T-helper 1 cell treated with Interleukin-12 subunit alpha and Interleukin-12 subunit beta and Interleukin-4 antibody, amounts not matched to agents 30 ng/mL and 1 ng/mL, for 36 hours (primary cell): ENCODE measurements around the gene ENTPD6. TPM values are rescaled to one million over a fixed set of nuclear protein-coding genes. Genes with fewer than 3 reads are reported as not detected.

Source experiments
- intact Hi-C: fragments of 100-400 bp; cut with micrococcal nuclease; formaldehyde crosslinking; loops from one replicate; pipeline ENCODE4 v1.15.1; 2024
- total RNA-seq: library from RNA; stranded (reverse); gene quantifications from 2 replicates; pipeline ENCODE4 v1.2.3, GENCODE V29; 2022

The ENTPD6 gene
- total RNA-seq, 1 donor from 2014 or later, result 38.0 TPM

DNA sequence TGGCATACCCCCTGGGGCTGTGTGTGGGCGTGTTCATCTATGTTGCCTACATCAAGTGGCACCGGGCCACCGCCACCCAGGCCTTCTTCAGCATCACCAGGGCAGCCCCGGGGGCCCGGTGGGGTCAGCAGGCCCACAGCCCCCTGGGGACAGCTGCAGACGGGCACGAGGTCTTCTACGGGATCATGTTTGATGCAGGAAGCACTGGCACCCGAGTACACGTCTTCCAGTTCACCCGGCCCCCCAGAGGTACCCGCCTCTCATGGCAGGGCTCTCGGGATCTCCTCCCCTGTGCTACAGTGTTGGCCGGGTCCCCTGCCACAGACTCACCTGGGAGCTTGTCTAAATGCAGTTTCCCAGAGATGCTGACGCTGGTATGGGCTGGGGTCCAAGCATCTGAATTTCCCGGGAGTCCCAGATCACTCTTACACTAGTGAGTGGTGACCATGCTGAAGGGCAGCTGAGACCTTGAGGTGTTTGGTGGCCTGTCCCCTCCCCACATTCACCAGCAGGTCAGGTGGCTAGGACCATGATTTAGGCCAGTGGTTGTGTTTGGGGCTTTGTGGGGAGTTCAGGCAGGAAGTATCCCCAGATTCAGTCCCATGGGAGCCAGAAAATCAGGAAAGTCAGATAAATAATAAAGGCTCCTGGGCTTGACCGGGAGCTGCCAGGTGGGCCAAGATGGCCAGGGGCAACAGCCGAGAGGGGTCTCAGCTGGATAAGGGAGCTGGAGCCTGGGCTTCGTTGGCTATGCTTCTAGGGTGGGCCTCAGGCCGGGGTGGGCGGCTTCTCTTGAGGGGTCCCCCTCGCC lies 11.8 kb downstream of the ENTPD6 start:
- intact Hi-C loops, result no loop called here

DNA sequence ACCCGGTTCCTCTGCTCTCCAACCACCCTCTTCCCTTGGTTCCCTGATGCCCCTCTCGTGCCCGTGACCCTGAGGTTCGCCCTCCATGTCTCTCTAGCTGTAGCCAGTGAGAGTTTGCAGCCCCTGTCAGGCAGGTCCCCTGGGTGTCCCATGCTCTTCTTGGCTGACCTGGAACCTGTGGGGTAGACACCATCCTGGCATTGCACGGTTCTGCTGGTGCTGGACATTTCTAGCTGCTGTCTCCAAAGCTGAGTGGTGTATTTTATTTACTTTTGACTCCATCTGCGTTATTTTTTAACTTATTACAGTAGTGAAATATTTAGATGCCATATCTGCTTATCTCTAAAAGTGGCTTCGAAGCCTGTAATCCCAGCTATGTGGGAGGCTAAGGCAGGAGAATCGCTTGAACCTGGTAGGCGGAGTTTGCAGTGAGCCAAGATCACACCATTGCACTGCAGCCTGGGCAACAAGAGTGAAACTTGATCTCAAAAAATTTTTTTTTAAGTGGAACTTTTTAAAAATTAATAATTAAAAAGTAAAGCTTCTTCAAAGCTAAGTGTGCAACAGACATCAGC lies 12.5 kb downstream of the ENTPD6 start:
- intact Hi-C loops, result no loop called here

GRCh38 chr20:25209400-25209799 lies 13.9 kb downstream of the ENTPD6 start:
- intact Hi-C loops, result no loop called here

- intact Hi-C loops, result no loop called here
Observed at GRCh38 chr20:25209911-25210310, 14.4 kb downstream of the ENTPD6 start.

GRCh38 chr20:25211273-25211672 lies 15.8 kb downstream of the ENTPD6 start:
- intact Hi-C loops, result no loop called here

DNA sequence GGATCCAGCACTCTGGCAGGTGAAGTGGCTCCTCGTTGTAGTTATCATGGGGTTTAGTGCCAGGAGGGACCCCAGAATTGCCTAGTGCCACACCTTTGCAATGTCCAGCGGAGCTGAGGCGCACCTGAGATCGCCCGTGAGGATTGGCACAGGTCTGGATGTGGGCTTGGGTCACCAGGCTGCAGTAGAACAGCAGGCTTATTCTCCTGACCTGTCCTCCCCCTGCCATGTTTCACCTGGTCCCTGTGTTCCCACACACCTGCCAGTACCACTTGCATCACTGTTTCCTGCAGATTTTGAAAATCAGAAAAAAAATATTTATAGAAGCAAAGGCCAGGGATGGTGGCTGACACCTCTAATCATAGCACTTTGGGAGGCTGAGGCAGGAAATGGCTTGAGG lies 16.7 kb downstream of the ENTPD6 start:
- intact Hi-C loops, result no loop called here

DNA sequence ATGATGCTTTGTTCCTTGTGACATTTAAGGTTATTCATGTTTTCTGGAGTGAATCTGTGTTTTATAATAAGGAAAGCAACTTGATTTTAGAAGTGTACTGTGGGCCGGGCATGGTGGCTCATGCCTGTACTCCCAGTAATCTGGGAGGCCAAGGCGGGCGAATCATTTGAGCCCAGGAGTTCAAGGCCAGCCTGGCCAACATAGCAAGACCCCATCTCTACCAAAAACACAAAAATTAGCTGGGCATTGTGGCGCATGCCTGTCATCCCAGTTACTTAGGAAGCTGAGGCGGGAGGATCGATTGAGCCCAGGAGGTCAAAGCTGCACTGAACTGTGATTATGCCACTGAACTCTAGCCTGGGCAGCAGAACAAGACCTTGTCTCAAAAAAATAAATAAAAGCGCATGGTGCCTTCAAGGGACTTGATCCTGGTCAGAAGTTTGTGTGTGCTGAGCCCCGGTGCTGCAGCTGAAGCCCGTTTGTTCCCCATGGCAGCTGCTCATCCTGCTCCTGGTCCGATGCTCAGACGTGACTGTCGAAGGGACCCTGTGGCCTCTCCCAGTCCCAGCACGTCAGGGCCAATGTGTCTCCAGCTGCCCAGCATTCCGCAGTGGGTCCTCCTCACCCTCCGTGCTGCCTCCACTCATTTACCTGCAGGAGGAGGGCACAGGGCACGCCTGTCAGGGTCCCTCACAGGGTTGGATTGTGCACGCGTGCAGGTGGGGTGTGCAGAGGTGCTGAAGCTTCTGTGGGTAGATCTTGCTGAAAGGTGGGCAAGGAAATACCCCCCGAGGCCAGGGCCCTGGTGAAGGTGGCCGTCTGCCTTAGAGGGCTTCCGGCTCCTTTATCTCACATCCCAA lies 18.3 kb downstream of the ENTPD6 start:
- intact Hi-C loops, result no loop called here

- intact Hi-C loops, result no loop called here
Observed at GRCh38 chr20:25214426-25214790, 18.9 kb downstream of the ENTPD6 start.

- intact Hi-C loops, result no loop called here
Observed at GRCh38 chr20:25214819-25215218, 19.3 kb downstream of the ENTPD6 start.

GRCh38 chr20:25215521-25215920 lies 20.0 kb downstream of the ENTPD6 start:
- intact Hi-C loops, result no loop called here

- intact Hi-C loops, result no loop called here
Observed at GRCh38 chr20:25216199-25216945, 20.9 kb downstream of the ENTPD6 start.

GRCh38 chr20:25217161-25218108 lies 21.9 kb downstream of the ENTPD6 start:
- intact Hi-C loops, result no loop called here

DNA sequence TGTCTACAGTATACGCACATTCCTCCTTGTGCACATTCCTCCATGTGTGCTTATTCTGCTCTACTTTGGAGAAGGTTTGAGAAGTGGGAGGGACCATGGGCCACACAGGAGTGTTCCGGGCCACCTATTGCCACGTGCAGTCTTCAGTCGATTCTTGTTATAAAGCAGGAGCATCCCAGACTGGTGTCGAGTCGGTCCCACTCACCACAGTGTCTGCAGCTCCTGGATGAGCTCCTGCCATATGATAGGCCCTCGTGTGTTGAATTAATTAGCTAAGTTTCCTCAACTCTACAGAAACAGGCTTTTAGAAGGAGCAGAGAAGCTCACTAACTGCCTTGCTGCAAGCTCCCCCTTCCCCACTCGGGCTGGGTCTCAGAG lies 22.6 kb downstream of the ENTPD6 start:
- intact Hi-C loops, result no loop called here

GRCh38 chr20:25218492-25218891 lies 23.0 kb downstream of the ENTPD6 start:
- intact Hi-C loops, result no loop called here

DNA sequence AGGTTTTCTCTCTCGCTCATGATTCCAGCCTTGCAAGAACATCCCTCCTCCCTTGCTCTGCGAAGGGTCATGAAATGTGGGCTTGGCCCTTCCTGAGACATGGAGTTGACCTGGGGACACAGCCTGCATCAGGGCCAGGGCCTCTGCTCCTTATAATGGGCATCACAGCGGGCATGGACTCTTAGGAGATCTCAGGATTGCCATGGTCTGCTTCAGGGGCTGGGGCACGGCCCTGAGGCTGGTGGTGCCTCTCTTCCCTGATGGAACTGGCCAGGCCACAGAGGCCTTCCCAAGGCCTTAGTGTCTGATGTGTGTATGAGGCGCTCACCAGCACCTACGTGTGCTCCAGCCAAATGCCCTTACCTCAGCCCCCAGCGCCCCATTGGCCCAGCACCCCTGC lies 23.9 kb downstream of the ENTPD6 start:
- intact Hi-C loops, result no loop called here

GRCh38 chr20:25220021-25220730 lies 24.7 kb downstream of the ENTPD6 start:
- intact Hi-C loops, result no loop called here

- intact Hi-C loops, result no loop called here
Observed at GRCh38 chr20:25220810-25221591, 25.5 kb downstream of the ENTPD6 start.

- intact Hi-C loops, result no loop called here
Observed at GRCh38 chr20:25221592-25222460, 26.3 kb downstream of the ENTPD6 start.
